Endometrial microvascular endothelial cells (primary cell): Measurements from ENCODE around the gene SLC7A1. TPM values are rescaled to one million over a fixed set of nuclear protein-coding genes. Genes with fewer than 3 reads are reported as not detected.

Experiments
- in situ Hi-C: cut with HindIII; loops from 2 replicates; pipeline ENCODE4 v1.10.0; 2017; ENCODE audit warnings: low sequenced_read_pairs, low pct_unique_long_range_greater_than_20kb; ENCODE audit errors: inconsistent ontology term
- total RNA-seq: library from RNA; depleted of rRNA; stranded (reverse); fragments of >200 nt; gene quantifications from one replicate; pipeline ENCODE4 v1.2.3, GENCODE V29; 2015; ENCODE audit errors: inconsistent ontology term

SLC7A1 gene
- total RNA-seq, 1 donor from 2014 or later = 31.6 TPM

GRCh38 chr13:29503041-29503837 is 92.2 kb downstream of the SLC7A1 start:
- in situ Hi-C loops = no loop called here

GRCh38 chr13:29502391-29503008 is 93.0 kb downstream of the SLC7A1 start:
- in situ Hi-C loops = no loop called here

GRCh38 chr13:29501674-29502073 is 93.8 kb downstream of the SLC7A1 start:
- in situ Hi-C loops = no loop called here

GRCh38 chr13:29500386-29500785 is 95.1 kb downstream of the SLC7A1 start:
- in situ Hi-C loops = no loop called here

GRCh38 chr13:29499506-29500165 is 95.9 kb downstream of the SLC7A1 start:
- in situ Hi-C loops = no loop called here

- in situ Hi-C loops = no loop called here
Measured at GRCh38 chr13:29498426-29499040, 97.0 kb downstream of the SLC7A1 start.

- in situ Hi-C loops = no loop called here
Measured at GRCh38 chr13:29497137-29497654, 98.3 kb downstream of the SLC7A1 start.

GRCh38 chr13:29496241-29496712 is 99.2 kb downstream of the SLC7A1 start:
- in situ Hi-C loops = no loop called here

- in situ Hi-C loops = no loop called here
Measured at GRCh38 chr13:29494520-29494919, 101.0 kb downstream of the SLC7A1 start.

- in situ Hi-C loops = no loop called here
Measured at GRCh38 chr13:29493796-29494195, 101.7 kb downstream of the SLC7A1 start.

GRCh38 chr13:29491248-29491647 is 104.2 kb downstream of the SLC7A1 start:
- in situ Hi-C loops = no loop called here

- in situ Hi-C loops = no loop called here
Measured at GRCh38 chr13:29490561-29490885, 105.0 kb downstream of the SLC7A1 start.

- in situ Hi-C loops = no loop called here
Measured at GRCh38 chr13:29489650-29490560, 105.6 kb downstream of the SLC7A1 start.

- in situ Hi-C loops = no loop called here
Measured at GRCh38 chr13:29487466-29488454, 107.7 kb downstream of the SLC7A1 start.

GRCh38 chr13:29486551-29486950 is 108.9 kb downstream of the SLC7A1 start:
- in situ Hi-C loops = no loop called here

GRCh38 chr13:29484796-29485195 is 110.7 kb downstream of the SLC7A1 start:
- in situ Hi-C loops = no loop called here

GRCh38 chr13:29484236-29484635 is 111.3 kb downstream of the SLC7A1 start:
- in situ Hi-C loops = no loop called here
